GM19043 (cell line): ENCODE results near the gene SHROOM3.

ENCODE experiments used
- ATAC-seq: cut with Tn5 transposase; IDR thresholded peaks from one replicate; pipeline ENCODE4 v1.9.1; 2021; ENCODE audit warnings: low read depth; ENCODE audit not compliant: unreplicated experiment

SHROOM3 gene

GRCh38 chr4:76736414-76736813 lies 301.4 kb downstream of the SHROOM3 start:
- ATAC-seq: no peak

GRCh38 chr4:76737180-76737579 lies 302.2 kb downstream of the SHROOM3 start:
- ATAC-seq: no peak

DNA sequence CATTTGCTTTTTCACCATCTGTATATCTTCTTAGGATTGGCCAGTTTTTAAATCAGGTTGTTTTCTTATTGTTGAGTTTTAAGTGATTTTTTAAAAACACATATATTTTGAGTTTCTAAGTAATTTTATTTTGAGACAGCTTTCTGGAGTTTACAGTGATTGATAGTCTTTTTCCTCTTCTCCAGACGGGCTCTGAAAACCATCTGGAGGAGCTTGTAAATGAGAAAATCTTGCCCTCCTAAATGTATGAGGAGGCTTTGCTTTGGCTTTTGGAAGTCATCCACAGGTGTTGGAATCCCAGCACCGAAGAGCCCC lies 302.7 kb downstream of the SHROOM3 start:
- ATAC-seq: no peak

- ATAC-seq: no peak
Observed at GRCh38 chr4:76738086-76738931, 303.3 kb downstream of the SHROOM3 start.

DNA sequence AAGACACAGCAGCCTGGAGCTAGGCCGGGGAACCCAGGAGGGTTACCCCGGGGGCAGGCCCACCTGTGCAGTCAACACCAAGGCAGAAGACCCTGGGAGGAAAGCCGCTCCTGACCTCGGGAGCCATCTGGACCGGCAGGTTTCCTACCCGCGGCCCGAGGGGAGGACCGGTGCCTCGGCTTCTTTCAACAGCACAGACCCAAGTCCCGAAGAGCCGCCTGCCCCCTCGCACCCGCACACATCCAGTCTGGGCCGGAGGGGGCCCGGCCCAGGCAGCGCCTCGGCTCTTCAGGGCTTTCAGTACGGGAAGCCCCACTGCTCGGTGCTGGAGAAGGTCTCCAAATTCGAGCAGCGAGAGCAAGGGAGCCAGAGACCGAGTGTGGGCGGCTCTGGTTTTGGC lies 305.2 kb downstream of the SHROOM3 start:
- ATAC-seq: no peak

GRCh38 chr4:76740866-76741662 lies 306.0 kb downstream of the SHROOM3 start:
- no peak for ATAC-seq

- no peak for ATAC-seq
Observed at GRCh38 chr4:76741663-76742020, 306.6 kb downstream of the SHROOM3 start.

GRCh38 chr4:76744241-76744921 lies 309.4 kb downstream of the SHROOM3 start:
- no peak for ATAC-seq

- ATAC-seq: no peak
Observed at GRCh38 chr4:76745240-76745639, 310.2 kb downstream of the SHROOM3 start.

GRCh38 chr4:76747563-76747962 lies 312.5 kb downstream of the SHROOM3 start:
- no peak for ATAC-seq

GRCh38 chr4:76748649-76749048 lies 313.6 kb downstream of the SHROOM3 start:
- ATAC-seq: no peak

GRCh38 chr4:76749355-76749754 lies 314.3 kb downstream of the SHROOM3 start:
- ATAC-seq: no peak

- no peak for ATAC-seq
Observed at GRCh38 chr4:76750716-76751115, 315.7 kb downstream of the SHROOM3 start.

DNA sequence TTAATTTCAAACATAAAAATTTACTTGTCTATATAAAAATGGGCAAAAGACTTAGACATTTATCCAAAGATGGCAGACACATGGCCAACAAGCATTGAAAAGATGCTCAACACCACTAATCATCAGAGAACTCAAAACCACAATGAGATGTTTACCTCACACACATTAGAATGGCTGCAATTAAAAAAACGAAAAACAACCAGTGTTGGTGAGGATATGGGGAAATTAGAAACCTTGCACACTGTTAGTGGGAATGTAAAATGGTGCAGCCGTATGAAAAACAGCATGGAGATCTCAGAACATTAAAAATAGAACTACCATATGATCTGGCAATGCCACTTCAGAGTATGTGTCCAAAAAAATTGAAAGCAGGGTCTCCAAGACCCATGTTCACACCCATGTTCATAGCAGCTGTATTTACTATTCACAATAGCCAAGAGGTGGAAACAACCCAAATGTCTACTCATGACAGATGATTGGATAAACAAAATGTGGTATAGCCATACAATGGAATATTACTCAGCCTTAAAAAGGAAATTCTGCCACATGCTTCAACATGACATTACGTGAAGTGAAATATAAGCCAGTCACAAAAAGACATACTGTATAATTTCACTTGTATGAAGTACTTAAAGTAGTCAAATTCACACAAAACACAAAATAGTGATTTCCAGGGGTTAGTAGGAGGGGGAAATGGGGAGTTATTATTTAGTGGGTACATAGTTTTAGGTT lies 316.7 kb downstream of the SHROOM3 start:
- no peak for ATAC-seq

- no peak for ATAC-seq
Observed at GRCh38 chr4:76752861-76753501, 318.0 kb downstream of the SHROOM3 start.

- no peak for ATAC-seq
Observed at GRCh38 chr4:76753814-76754213, 318.8 kb downstream of the SHROOM3 start.

DNA sequence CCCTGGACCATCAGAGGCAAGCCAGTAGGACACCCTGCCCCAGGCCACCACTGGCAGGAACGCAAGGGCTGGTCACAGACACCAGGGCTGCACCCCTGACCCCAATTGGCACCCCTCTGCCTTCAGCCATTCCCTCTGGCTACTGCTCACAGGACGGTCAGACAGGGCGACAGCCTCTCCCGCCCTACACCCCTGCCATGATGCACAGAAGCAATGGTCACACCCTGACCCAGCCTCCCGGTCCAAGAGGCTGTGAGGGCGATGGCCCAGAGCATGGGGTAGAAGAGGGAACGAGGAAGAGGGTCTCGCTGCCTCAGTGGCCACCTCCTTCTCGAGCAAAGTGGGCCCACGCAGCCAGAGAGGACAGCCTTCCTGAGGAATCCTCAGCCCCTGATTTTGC lies 319.4 kb downstream of the SHROOM3 start:
- ATAC-seq: no peak

DNA sequence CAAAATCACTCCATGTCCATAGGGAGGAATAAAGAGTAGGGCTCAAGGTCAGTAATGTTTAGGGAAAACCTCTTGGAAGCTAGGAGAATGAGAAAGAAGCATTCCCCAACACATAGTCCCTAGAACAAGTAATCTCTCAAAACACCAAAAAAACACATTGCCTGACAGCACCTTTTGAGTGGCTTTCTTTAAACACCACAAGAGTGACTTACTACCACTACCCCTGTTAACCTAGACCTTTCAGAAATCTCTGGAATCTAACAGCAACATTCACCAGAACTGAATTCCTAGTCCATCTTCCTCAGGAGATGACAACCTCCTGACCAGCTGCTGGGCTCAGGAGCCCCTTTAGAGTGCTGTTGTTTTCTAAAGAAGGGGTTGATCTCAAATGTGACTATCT lies 320.7 kb downstream of the SHROOM3 start:
- ATAC-seq: no peak

DNA sequence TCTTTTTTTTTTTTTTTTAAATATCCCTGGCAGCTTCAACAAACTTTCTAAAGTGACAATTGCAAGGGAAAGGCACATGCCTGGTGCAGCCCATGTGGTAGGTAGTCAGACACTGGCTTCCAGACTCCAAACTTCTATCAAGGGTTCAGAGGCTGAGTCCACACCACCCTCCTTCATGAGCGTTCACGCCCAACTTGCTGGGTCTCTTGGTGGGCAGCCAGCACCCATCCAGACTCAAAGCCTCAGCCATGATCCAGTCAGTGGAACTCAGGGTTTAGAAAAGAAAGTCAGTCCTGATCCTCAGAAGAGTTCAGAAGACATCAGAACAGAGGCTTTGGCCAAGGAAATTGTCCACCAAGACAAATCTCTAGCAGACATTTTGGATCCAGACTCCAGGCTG lies 321.4 kb downstream of the SHROOM3 start:
- ATAC-seq: no peak

GRCh38 chr4:76757418-76757939 lies 322.4 kb downstream of the SHROOM3 start:
- ATAC-seq: no peak
